Measurements from ENCODE around the gene ZNF576.

Gene ZNF576

GRCh38 chr19:43626838-43627237, 30.4 kb downstream of the ZNF576 start (continued):
- no peak for TF ChIP-seq TSHZ2 (CRISPR knock-in tag; IDR thresholded peaks at IDR 0.05)

GRCh38 chr19:43628646-43629326, 32.4 kb downstream of the ZNF576 start:
- TF ChIP-seq SNAI2 (CRISPR knock-in tag; IDR thresholded peaks at IDR 0.05) (no peak), ZNF70 (CRISPR knock-in tag; IDR thresholded peaks at IDR 0.05) (no peak), CREB5 (CRISPR knock-in tag; IDR thresholded peaks at IDR 0.05; ENCODE audit: low read depth) (no peak), CSRNP3 (CRISPR knock-in tag; IDR thresholded peaks at IDR 0.05) (no peak), ARNTL (CRISPR knock-in tag; IDR thresholded peaks at IDR 0.05; ENCODE audit: borderline replicate concordance, low read depth) (no peak), ZNF565 (CRISPR knock-in tag; conservative IDR thresholded peaks at IDR 0.05; ENCODE audit: low read depth) (no peak), ISL1 (CRISPR knock-in tag; IDR thresholded peaks at IDR 0.05) (no peak), PATZ1 (CRISPR knock-in tag; IDR thresholded peaks at IDR 0.05; ENCODE audit: borderline replicate concordance) (no peak), TSHZ2 (CRISPR knock-in tag; IDR thresholded peaks at IDR 0.05) (no peak)
- no peak for ATAC-seq

GRCh38 chr19:43631491-43631890, 35.1 kb downstream of the ZNF576 start:
- no peak for TF ChIP-seq ZNF70 (CRISPR knock-in tag; IDR thresholded peaks at IDR 0.05)
- TF ChIP-seq BACH2 (CRISPR knock-in tag; IDR thresholded peaks at IDR 0.05; ENCODE audit: borderline replicate concordance): no peak
- ATAC-seq: no peak

GRCh38 chr19:43633520-43633919, 37.1 kb downstream of the ZNF576 start:
- ATAC-seq: no peak
- TF ChIP-seq PPARA (CRISPR knock-in tag; IDR thresholded peaks at IDR 0.05; ENCODE audit: borderline replicate concordance) (no peak), RARB (CRISPR knock-in tag; IDR thresholded peaks at IDR 0.05) (no peak), TSHZ2 (CRISPR knock-in tag; IDR thresholded peaks at IDR 0.05) (no peak), POU6F1 (CRISPR knock-in tag; IDR thresholded peaks at IDR 0.05; ENCODE audit: borderline replicate concordance, low read depth) (no peak), ARNTL (CRISPR knock-in tag; IDR thresholded peaks at IDR 0.05; ENCODE audit: borderline replicate concordance, low read depth) (no peak), ZFP30 (CRISPR knock-in tag; IDR thresholded peaks at IDR 0.05) (no peak), PATZ1 (CRISPR knock-in tag; IDR thresholded peaks at IDR 0.05; ENCODE audit: borderline replicate concordance) (no peak), CREB5 (CRISPR knock-in tag; IDR thresholded peaks at IDR 0.05; ENCODE audit: low read depth) (no peak)
